A549 (cell line): ENCODE data around the gene FBLN5. TPM values are rescaled to one million over a fixed set of nuclear protein-coding genes. Genes with fewer than 3 reads are reported as not detected.
"Not testable (repeated sequence)": the region's sequence is repeated elsewhere in the genome, so short reads cannot be mapped to it uniquely, and the experiment has no call there.

Source experiments
- ATAC-seq, 2 experiments: fragments of 200-7000 bp in 1 of 2; fragments of >200 bp in 1 of 2; cut with Nextera tagmentation in 1 of 2; cut with Tn5 transposase in 1 of 2; 3 replicates each; pipeline versions ENCODE4 v1.8.0 to v1.9.1; 2018 to 2020; ENCODE audit warnings: mild to moderate bottlenecking in 1 of 2, moderate library complexity in 1 of 2
- CTCF ChIA-PET: fragments of 300-600 bp; sonication (Branson Sonifier 250); formaldehyde crosslinking; extraction: SDS; loops from one replicate; lab custom pipeline; 2021; ENCODE audit warnings: antibody characterized with exemption, inconsistent platforms; lab: Yijun Ruan, JAX
- POLR2A ChIA-PET: fragments of 350-600 bp; formaldehyde crosslinking; extraction: SDS; loops from one replicate; lab custom pipeline; 2021; ENCODE audit warnings: antibody characterized with exemption, inconsistent platforms; lab: Yijun Ruan, JAX
- DNase-seq, 2 experiments: peaks; one replicate each; pipeline versions ENCODE4 v3.0.0 to v3.0.0-alpha.2; 2011 to 2016; ENCODE audit warnings: low read depth in 1 of 2, low spot score in 1 of 2
- FAIRE-seq: peaks from 2 replicates; lab custom pipeline; 2011; peaks lifted over from hg19 to GRCh38; lab: Jason Lieb, UNC
- H3K27ac ChIP-seq, 2 experiments: fragments of >200 bp; sonication (Bioruptor Twin); formaldehyde crosslinking; 3 replicates each; pipeline ENCODE4 v1.5.1; 2016 to 2017
- H3K4me1 ChIP-seq: fragments of >200 bp; sonication (Bioruptor Twin); formaldehyde crosslinking; 3 replicates; pipeline ENCODE4 v1.6.1; 2016
- H3K4me2 ChIP-seq: fragments of >200 bp; sonication (Bioruptor Twin); formaldehyde crosslinking; 3 replicates; pipeline ENCODE4 v1.6.1; 2016
- H3K4me3 ChIP-seq: fragments of >200 bp; sonication (Bioruptor Twin); formaldehyde crosslinking; 3 replicates; pipeline ENCODE4 v1.5.1; 2016
- H3K9me3 ChIP-seq: fragments of >200 bp; sonication (Bioruptor Twin); formaldehyde crosslinking; 3 replicates; pipeline ENCODE4 v1.6.1; 2016
- BCL3 ChIP-seq: fragments of >200 bp; sonication (Bioruptor Twin); formaldehyde crosslinking; IDR thresholded peaks from 3 replicates; pipeline ENCODE4 v1.6.1; 2016
- CEBPB ChIP-seq, 2 experiments: fragments of >200 bp in 1 of 2; sonication (Bioruptor Twin) in 1 of 2; formaldehyde crosslinking in 1 of 2; IDR thresholded peaks; 2 replicates each; pipeline ENCODE4 v1.6.1; 2012 to 2016
- CHD2 ChIP-seq: fragments of 150-350 bp; IDR thresholded peaks from 2 replicates; pipeline ENCODE4 v1.6.1; 2014; ENCODE audit warnings: low read length; ENCODE audit not compliant: partially characterized antibody
- CTCF ChIP-seq: fragments of >200 bp; sonication (Bioruptor Twin); formaldehyde crosslinking; IDR thresholded peaks from 3 replicates; pipeline ENCODE4 v1.5.1; 2016
- EHMT2 ChIP-seq: fragments of 200-600 bp; sonication (generic); IDR thresholded peaks from 2 replicates; pipeline ENCODE4 v1.6.1; 2016; ENCODE audit warnings: antibody characterized with exemption, low read depth, mild to moderate bottlenecking, moderate library complexity
- ESRRA ChIP-seq: fragments of 150-350 bp; IDR thresholded peaks from 2 replicates; pipeline ENCODE4 v1.6.1; 2014; ENCODE audit warnings: mild to moderate bottlenecking, low read length, borderline replicate concordance
- FOSL2 ChIP-seq, 2 experiments: fragments of 450-650 bp in 1 of 2; fragments of >200 bp in 1 of 2; sonication (Bioruptor Twin) in 1 of 2; formaldehyde crosslinking; IDR thresholded peaks; 2 replicates each; pipeline versions ENCODE4 v1.5.0 to v1.6.1; 2016 to 2020; ENCODE audit warnings: mild to moderate bottlenecking in 1 of 2, moderate library complexity in 1 of 2
- FOXS1 ChIP-seq: fragments of 250-450 bp; sonication (Bioruptor Pico); IDR thresholded peaks from 2 replicates; pipeline ENCODE4 v1.5.0; 2020; ENCODE audit warnings: mild to moderate bottlenecking, moderate library complexity
- HDAC2 ChIP-seq: fragments of 200-600 bp; sonication (generic); IDR thresholded peaks from 2 replicates; pipeline ENCODE4 v1.6.1; 2016
- HOXB13 ChIP-seq: fragments of 250-450 bp; sonication (Bioruptor Pico); IDR thresholded peaks from 2 replicates; pipeline ENCODE4 v1.5.0; 2020; ENCODE audit warnings: low read depth, mild to moderate bottlenecking, moderate library complexity
- KDM1A ChIP-seq: fragments of 200-600 bp; sonication (generic); IDR thresholded peaks from 2 replicates; pipeline ENCODE4 v1.6.1; 2016; ENCODE audit warnings: low read depth, mild to moderate bottlenecking
- MAX ChIP-seq: IDR thresholded peaks from 2 replicates; pipeline ENCODE4 v1.6.1; 2012
- NFE2L2 ChIP-seq: fragments of 150-350 bp; conservative IDR thresholded peaks from 2 replicates; pipeline ENCODE4 v1.6.1; 2014; ENCODE audit warnings: low read length
- POLR2A ChIP-seq: IDR thresholded peaks from 2 replicates; pipeline ENCODE4 v1.6.1; 2012; ENCODE audit warnings: mild to moderate bottlenecking, low read length
- RAD21 ChIP-seq, 2 experiments: fragments of >200 bp in 1 of 2; sonication (Bioruptor Twin) in 1 of 2; formaldehyde crosslinking in 1 of 2; IDR thresholded peaks in 1 of 2; conservative IDR thresholded peaks in 1 of 2; 2 replicates in 1 of 2; 3 replicates in 1 of 2; pipeline ENCODE4 v1.6.1; 2012 to 2018; ENCODE audit warnings: inconsistent platforms in 1 of 2
- REST ChIP-seq: fragments of 200-600 bp; sonication (generic); IDR thresholded peaks from 2 replicates; pipeline ENCODE4 v1.6.1; 2016; ENCODE audit warnings: antibody characterized with exemption, mild to moderate bottlenecking, moderate library complexity
- SMC3 ChIP-seq: fragments of >200 bp; sonication (Bioruptor Twin); formaldehyde crosslinking; IDR thresholded peaks from 3 replicates; pipeline ENCODE4 v1.6.1; 2018; ENCODE audit warnings: inconsistent platforms
- SREBF2 ChIP-seq: fragments of 450-650 bp; IDR thresholded peaks from 2 replicates; pipeline ENCODE4 v1.6.1; 2014; ENCODE audit warnings: mild to moderate bottlenecking, moderate library complexity
- USF2 ChIP-seq: fragments of 450-650 bp; IDR thresholded peaks from 2 replicates; pipeline ENCODE4 v1.6.1; 2014; ENCODE audit warnings: antibody characterized with exemption
- ZNF302 ChIP-seq: fragments of 250-450 bp; sonication (Bioruptor Pico); IDR thresholded peaks from 2 replicates; pipeline ENCODE4 v1.9.0; 2021; ENCODE audit warnings: inconsistent platforms, mild to moderate bottlenecking, moderate library complexity
- WGBS: methylation state at CpG from one replicate; pipeline ENCODE4 v1.1.6; 2017; ENCODE audit errors: missing lambda C conversion rate; 5-methylcytosine and 5-hydroxymethylcytosine counted together
- polyA plus RNA-seq, 4 experiments: library from polyadenylated mRNA; depleted of rRNA in 3 of 4; stranded (reverse); fragments of >200 nt; fragmentation: RNase III in 1 of 4; extraction: RNeasy Plus Mini Kit Qiagen cat#74134 plus additional on column Dnase treatment in 1 of 4; gene quantifications; 2 replicates in 3 of 4; 3 replicates in 1 of 4; pipeline ENCODE4 v1.2.3, GENCODE V29; 2011 to 2017

FBLN5 gene
- polyA plus RNA-seq, 2 of the 4 experiments (the other 2 are of a cell fraction): 0.88 to 1.3 TPM

- no peak for TF ChIP-seq CTCF
- TF ChIP-seq POLR2A: no peak
These were observed 101.8 kb downstream of the FBLN5 start (continued) for GRCh38 chr14:91845652-91846051.

- ATAC-seq, H3K4me1 ChIP-seq, POLR2A ChIA-PET, DNase-seq, CTCF ChIA-PET, H3K4me3 ChIP-seq, FAIRE-seq, H3K9me3 ChIP-seq, H3K27ac ChIP-seq, H3K4me2 ChIP-seq: not testable (repeated sequence)
- 79% methylated on average over 8 of the region's 8 CpGs for WGBS
These were observed 102.4 kb downstream of the FBLN5 start for GRCh38 chr14:91845056-91845455.

- no peak overlapping the region for H3K4me3 ChIP-seq
- CTCF ChIA-PET: no interaction called here
- H3K4me1 ChIP-seq: no peaks in the 10 kb centered on the region
- TF ChIP-seq USF2 (no peak), CHD2 (no peak), HOXB13 (CRISPR knock-in tag) (no peak), CEBPB (IDR thresholded peaks at IDR 0.05) (no peak), NFE2L2 (no peak), HDAC2 (no peak), MAX (no peak), FOSL2 (IDR thresholded peaks at IDR 0.05) (no peak), FOSL2 (CRISPR knock-in tag; IDR thresholded peaks at IDR 0.05) (no peak), FOXS1 (no peak), ESRRA (no peak), SREBF2 (no peak), RAD21 (conservative IDR thresholded peaks at IDR 0.05 in 1 of 2, IDR thresholded peaks at IDR 0.05 in 1 of 2) (no peak), EHMT2 (no peak), ZNF302 (CRISPR knock-in tag) (no peak), BCL3 (no peak), REST (no peak), SMC3 (no peak), KDM1A (no peak), CTCF (no peak)
- POLR2A ChIA-PET: interaction anchor here (0.7 kb wide), 1 partner anchor 111 kb away, joined by 3 read pairs; no protein-coding TSS in a partner anchor
- H3K9me3 ChIP-seq: no peaks in the 10 kb centered on the region
- FAIRE-seq (no peak), ATAC-seq (no peak), DNase-seq (no peak)
- no peak overlapping the region for H3K4me2 ChIP-seq
- WGBS: 69% methylated on average over 4 of the region's 4 CpGs
- no peak overlapping the region for H3K27ac ChIP-seq
These were observed 103.5 kb downstream of the FBLN5 start for GRCh38 chr14:91844029-91844428.
